ENCODE measurements around the gene PCBP3. TPM values are rescaled to one million over a fixed set of nuclear protein-coding genes. Genes with fewer than 3 reads are reported as not detected.

The PCBP3 gene
- total RNA-seq, 1 donor from 2014 or later = 7.1 TPM

- DNase-seq (ENCODE audit: low spot score) = no peak
These were observed 143.8 kb downstream of the PCBP3 start for GRCh38 chr21:45787371-45787770.

GRCh38 chr21:45788198-45788597 lies 144.7 kb downstream of the PCBP3 start:
- no peak for DNase-seq (ENCODE audit: low spot score)

GRCh38 chr21:45788637-45789506 lies 145.3 kb downstream of the PCBP3 start:
- no peak for DNase-seq (ENCODE audit: low spot score)

GRCh38 chr21:45790427-45790826 lies 146.9 kb downstream of the PCBP3 start:
- DNase-seq (ENCODE audit: low spot score) = no peak

GRCh38 chr21:45791562-45792418 lies 148.3 kb downstream of the PCBP3 start:
- DNase-seq (ENCODE audit: low spot score) = no peak

- no peak for DNase-seq (ENCODE audit: low spot score)
These were observed 149.3 kb downstream of the PCBP3 start for GRCh38 chr21:45792682-45793383.

- DNase-seq (ENCODE audit: low spot score) = no peak
These were observed 150.5 kb downstream of the PCBP3 start for GRCh38 chr21:45794027-45794426.

GRCh38 chr21:45796003-45796402 lies 152.5 kb downstream of the PCBP3 start:
- no peak for DNase-seq (ENCODE audit: low spot score)

GRCh38 chr21:45797338-45797737 lies 153.8 kb downstream of the PCBP3 start:
- no peak for DNase-seq (ENCODE audit: low spot score)

- no peak for DNase-seq (ENCODE audit: low spot score)
These were observed 156.3 kb downstream of the PCBP3 start for GRCh38 chr21:45799765-45800338.

GRCh38 chr21:45800339-45801080 lies 157.0 kb downstream of the PCBP3 start:
- no peak for DNase-seq (ENCODE audit: low spot score)

GRCh38 chr21:45801129-45801964 lies 157.8 kb downstream of the PCBP3 start:
- DNase-seq (ENCODE audit: low spot score) = peak; percentile 29

- no peak for DNase-seq (ENCODE audit: low spot score)
These were observed 158.5 kb downstream of the PCBP3 start for GRCh38 chr21:45801989-45802388.

- no peak for DNase-seq (ENCODE audit: low spot score)
These were observed 158.9 kb downstream of the PCBP3 start for GRCh38 chr21:45802425-45802824.

GRCh38 chr21:45802956-45803617 lies 159.6 kb downstream of the PCBP3 start:
- peak; percentile 34 for DNase-seq (ENCODE audit: low spot score)

GRCh38 chr21:45803618-45804340 lies 160.3 kb downstream of the PCBP3 start:
- no peak for DNase-seq (ENCODE audit: low spot score)

GRCh38 chr21:45804809-45805313 lies 161.3 kb downstream of the PCBP3 start:
- DNase-seq (ENCODE audit: low spot score) = no peak

GRCh38 chr21:45805321-45805720 lies 161.8 kb downstream of the PCBP3 start:
- DNase-seq (ENCODE audit: low spot score) = no peak

GRCh38 chr21:45806042-45806441 lies 162.5 kb downstream of the PCBP3 start:
- no peak for DNase-seq (ENCODE audit: low spot score)

Data from ureter (tissue), 1 donor.